KBM-7 (cell line): ENCODE data around the gene KCNJ6.
"Not testable (repeated sequence)": the region's sequence is repeated elsewhere in the genome, so short reads cannot be mapped to it uniquely, and the experiment has no call there.

Experiments
- DNase-seq: peaks from one replicate; pipeline ENCODE4 v3.0.0-alpha.2; 2015
- in situ Hi-C: fragments of 300-500 bp; cut with MboI; formaldehyde crosslinking; loops from 2 replicates; pipeline ENCODE4 v1.14.3; 2020; ENCODE audit warnings: low sequenced_read_pairs, low pct_unique_long_range_greater_than_20kb, mixed read lengths

KCNJ6 gene

GRCh38 chr21:37668462-37669239 is 247.6 kb downstream of the KCNJ6 start:
- in situ Hi-C loops = no loop called here
- no peak for DNase-seq

DNA sequence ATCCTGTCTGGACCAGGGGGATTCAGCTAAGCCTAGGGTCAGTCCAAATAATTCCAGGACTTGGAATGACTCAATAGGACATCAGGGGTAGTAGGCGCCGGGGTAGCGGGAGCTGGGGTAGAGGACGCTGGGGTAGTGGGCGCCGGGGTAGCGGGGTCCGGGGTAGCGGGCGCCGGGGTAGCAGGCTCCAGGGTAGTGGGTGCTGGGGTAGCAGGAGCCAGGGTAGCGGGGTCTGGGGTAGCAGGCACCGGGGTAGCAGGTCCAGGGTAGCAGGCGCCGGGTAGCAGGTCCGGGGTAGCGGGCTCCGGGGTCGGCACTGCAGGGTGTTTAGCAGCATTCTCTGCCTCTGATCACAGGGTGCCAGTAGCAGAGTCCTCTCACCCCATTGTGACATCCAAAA is 248.9 kb downstream of the KCNJ6 start:
- in situ Hi-C loops = no loop called here

DNA sequence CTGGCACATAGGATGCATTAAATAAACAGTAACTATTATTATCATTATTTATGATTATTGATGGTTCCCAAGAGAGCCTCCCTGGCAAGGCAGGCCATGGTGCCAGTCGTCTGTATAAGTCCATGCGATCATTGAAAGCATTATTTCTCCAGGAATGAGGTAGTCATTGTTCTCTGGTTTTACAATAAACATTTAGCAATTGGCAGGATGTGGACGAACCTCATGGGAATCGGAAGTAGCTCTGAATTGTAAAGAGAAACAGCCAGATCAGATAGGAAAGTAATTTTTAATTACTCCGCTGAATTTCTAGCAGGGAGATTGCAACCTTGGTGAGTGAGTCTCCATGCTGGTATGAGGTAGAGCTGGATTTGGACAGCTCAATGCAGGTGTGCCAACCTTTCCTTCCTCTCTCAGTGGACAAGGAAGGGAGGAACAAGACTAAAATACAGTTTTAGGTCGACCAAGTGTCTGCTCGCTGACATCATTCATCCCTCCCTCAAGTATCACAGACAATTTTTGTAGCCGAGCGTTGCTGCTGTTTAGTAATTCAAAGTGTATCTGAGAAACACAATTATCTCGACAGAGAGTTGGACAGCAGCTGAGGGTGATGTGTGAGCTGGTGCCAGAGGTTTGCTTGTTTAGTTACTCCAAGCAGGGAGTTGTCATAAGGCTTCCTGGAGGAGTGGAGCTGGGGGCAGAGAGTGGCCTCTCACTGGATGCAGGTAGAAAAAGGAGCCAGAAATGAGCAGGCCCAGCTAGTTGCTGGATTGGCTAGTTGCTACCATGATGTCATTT is 250.8 kb downstream of the KCNJ6 start:
- in situ Hi-C loops = no loop called here
- DNase-seq = no peak

More for the DNA sequence above, 248.9 kb downstream of the KCNJ6 start:
- no peak for DNase-seq

GRCh38 chr21:37662227-37662626 is 254.0 kb downstream of the KCNJ6 start:
- in situ Hi-C loops = not testable (repeated sequence)

DNA sequence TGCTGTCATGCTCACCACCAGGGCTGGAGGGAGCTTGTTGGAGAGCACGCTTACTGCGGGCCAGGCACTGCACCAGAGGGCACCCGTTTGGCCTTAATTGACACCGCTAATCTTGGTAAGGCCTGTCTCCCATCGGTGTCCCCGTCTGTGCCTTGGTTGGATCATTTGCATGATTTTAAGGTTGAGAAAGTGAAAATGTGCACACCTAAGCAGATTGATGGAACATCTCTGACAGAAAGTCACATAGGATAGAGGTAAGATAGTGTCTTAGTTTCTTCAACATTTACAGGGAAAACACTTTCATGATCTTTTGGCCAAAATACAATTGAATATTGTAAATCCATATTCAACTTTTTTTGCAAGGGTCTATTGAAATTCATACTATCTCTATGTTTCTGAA is 255.5 kb downstream of the KCNJ6 start:
- no peak for DNase-seq
- in situ Hi-C loops = no loop called here

More at GRCh38 chr21:37662227-37662626, 254.0 kb downstream of the KCNJ6 start:
- not testable (repeated sequence) for DNase-seq

DNA sequence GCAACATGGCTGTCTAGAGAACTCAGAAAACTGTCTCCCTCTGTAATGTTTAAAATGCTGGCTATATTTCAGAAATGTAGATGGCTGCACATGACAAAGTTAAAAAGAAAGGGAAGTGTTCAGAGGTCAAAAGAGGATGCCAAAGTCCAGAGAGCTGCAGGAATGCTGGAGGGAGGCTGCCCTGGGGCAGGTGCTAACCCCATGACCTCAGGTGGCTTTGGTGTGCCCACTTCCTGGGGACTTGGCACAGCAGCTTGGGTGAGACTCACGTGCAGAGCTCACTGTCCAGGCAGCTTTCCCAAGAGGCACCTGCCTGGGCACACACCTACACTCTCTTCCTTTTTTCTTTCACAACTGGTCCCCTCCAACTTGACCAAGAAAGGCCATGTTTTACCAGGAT is 256.4 kb downstream of the KCNJ6 start:
- in situ Hi-C loops = no loop called here
- DNase-seq = no peak

GRCh38 chr21:37658817-37659458 is 257.3 kb downstream of the KCNJ6 start:
- in situ Hi-C loops = no loop called here
- no peak for DNase-seq

DNA sequence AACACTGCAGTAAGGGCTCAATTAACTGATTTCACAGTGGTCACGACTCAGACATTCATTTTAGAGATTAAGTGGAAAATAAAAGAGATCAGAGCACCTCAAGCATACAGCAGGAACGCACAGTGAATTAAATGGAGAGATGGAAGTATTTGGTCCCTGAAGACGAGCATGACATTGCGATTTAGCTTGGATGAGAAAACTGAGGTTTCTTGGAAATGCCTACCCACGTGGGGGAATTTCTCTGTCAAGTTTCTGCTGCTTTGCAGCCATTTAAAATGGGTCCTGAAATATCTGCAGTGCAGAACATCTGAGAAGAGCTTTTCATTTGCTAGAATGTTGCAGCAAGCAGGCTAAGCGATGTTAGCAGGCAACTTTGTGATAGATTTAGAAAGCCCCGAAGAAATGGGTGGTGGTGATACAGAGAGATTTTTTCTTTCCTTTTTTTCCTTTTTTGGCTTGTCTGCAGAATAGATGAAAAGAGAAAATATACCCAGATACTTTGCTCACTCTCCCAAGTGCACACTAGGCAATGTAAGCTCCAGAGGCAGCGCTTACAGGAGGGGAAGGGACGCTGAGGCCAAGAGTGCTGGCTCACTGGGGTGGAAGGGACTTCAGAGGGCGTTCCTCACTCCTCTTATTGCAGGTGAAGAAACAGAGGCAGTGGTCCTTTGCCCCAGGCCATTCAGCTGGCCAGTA is 258.0 kb downstream of the KCNJ6 start:
- DNase-seq = no peak
- in situ Hi-C loops = no loop called here

DNA sequence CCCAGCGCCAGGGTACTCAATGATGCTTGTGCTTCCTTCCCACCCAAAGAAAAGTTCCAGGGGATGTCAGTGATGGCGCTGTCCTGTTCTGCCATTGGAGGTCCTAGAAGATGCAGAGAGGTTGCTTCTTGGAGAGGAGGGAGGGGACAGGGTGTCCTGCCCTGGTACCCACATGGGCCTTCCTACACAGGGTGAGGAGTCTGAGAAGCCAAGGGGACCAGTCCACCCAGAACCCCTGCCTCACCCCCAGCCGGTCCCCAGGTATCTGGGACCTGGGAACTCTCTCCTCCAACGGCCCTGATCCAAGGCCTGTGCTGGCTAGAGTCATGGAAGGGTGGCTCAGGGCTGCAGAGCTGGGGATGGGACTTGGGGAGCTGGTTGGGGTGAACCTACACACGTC is 259.4 kb downstream of the KCNJ6 start:
- in situ Hi-C loops = no loop called here
- DNase-seq = no peak

DNA sequence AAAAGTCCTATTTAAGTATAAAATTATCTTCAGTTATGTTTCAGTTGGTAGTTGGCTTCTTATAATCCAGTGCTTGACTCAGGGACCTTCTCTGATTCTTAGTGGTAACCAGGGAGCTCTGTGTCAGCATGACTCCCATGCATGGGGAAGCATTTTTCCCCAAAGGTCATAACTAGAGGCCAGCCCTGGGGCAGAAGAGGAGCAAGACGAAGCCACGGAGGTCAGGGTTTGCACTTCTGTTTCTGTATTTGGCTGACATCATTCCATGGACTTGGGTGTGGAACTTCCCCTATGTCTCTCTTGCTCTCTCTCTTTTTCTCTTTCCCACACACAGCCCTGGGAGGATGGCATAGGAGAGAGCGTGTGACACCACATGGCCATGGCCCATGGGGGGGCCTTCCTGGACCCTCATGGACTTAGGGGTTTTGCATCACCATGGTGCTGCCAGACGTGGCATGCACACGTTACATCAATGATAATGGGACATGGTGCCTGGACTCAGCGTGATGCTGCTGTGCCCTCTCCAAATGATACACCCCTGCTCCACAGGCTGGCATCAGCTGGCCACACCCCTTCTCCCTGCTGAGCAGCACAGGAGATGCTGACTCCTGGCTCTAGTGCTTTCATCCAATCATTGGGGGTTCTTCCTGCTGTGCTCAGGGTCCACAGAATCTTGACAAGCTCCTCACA is 260.5 kb downstream of the KCNJ6 start:
- in situ Hi-C loops = no loop called here

DNA sequence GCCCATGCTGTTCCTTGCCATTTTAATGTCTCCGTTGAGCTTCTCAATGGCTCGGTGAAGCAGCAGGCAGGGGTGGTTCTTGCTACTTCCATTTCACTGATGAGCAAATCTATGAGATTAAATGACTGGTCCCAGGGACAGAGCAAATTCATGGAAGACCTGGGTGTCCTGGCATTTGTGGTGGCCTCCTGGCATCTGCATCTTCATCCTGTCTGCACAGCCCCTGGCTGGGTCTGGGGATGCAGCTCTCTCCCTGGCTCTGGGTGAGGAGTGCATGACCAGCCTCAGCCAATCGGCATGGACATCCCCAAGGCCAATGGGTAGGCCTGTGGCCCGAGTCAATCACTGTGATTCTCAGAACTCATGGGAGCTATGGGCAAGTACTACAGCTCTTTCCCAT is 261.7 kb downstream of the KCNJ6 start:
- DNase-seq = no peak
- in situ Hi-C loops = no loop called here

More for the DNA sequence above, 260.5 kb downstream of the KCNJ6 start:
- no peak for DNase-seq

DNA sequence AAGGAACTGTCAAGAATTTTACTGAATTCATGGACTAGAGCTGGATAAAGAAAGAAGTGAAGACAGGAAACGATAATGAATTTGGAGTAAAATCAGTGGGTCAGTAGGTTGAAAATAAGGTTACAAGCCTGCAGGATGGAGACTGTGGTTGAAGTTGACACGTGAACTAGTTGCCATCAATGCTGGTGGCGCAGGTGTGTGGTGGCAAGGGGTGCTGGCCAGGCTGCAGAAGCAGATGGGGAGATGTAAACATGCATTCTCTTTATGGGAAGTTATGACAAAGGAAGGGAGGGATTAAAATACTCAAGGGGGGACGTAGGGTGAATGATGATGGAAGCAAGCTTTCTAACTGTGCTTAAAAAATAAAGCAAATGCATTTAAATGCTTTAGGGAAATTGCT is 263.1 kb downstream of the KCNJ6 start:
- in situ Hi-C loops = no loop called here
- no peak for DNase-seq

DNA sequence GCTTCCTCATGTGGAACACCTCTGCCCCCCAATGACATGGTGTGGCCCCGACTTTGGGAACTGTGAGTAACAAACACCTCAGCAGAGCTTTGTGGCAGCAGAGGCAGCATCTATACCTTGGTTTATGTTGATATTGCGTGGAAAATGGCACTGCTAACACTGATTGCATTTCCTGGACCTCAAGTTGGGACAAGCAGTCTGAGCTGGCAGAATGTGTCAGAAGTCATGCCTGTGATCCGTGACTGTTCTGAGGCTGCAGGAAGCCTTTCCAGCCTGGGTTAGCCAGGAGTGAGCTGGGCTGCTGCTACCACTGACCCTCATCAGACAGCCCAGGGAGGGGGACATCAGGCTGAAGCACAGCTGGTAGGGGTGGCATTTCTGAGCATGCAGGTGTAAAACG is 268.5 kb downstream of the KCNJ6 start:
- in situ Hi-C loops = no loop called here
- no peak for DNase-seq

DNA sequence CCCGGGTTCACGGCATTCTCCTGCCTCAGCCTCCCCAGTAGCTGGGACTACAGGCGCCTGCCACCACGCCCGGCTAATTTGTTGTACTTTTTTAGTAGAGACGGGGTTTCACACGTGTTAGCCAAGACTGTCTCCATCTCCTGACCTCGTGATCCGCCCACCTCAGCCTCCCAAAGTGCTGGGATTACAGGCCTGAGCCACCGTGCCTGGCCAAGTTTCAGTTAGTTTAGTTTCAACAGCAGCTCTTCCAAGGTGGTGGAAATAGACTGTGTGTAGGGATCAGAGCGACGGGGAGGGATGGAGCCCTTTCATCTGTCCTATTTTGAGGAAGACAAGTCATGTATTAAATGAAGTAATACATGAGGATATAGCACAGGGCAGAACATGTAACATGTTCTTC is 269.5 kb downstream of the KCNJ6 start:
- DNase-seq, in situ Hi-C loops: not testable (repeated sequence)

DNA sequence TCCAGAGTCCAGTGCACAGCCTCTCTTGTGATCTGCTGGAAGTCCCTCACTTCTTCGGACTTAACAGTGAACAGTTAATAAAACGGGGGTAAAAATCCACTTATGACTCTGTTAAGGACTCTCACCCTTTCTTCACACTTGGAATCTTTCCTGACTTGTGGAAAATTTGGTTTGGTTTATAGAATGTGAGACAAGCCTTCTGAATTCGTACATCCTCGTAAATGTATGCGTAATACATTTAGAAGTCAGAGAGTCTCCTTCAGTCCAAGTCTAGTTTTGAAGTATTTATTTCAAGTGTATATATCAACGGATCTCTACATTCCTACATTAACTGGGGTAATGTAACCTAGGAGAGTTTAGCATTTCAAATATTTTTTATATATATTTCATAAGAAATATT is 270.4 kb downstream of the KCNJ6 start:
- in situ Hi-C loops = no loop called here
- no peak for DNase-seq

GRCh38 chr21:37644636-37645035 is 271.6 kb downstream of the KCNJ6 start:
- in situ Hi-C loops = no loop called here
- no peak for DNase-seq

DNA sequence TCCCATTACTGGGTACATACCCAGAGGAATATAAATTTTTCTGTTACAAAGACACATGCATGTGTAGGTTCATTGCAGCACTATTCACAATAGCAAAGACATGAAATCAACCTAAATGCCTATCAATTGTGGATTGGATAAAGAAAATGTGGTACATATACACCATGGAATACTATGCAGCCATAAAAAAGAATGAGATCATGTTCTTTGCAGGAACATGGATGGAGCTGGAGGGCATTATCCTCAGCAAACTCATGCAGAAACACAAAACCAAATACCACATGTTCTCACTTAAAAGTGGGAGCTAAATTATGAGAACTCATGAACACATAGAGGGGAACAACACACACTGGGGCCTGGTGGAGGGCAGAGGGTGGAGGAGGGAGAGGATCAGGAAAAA is 272.4 kb downstream of the KCNJ6 start:
- in situ Hi-C loops, DNase-seq: not testable (repeated sequence)

GRCh38 chr21:37642493-37642892 is 273.8 kb downstream of the KCNJ6 start:
- peak; percentile 49 for DNase-seq
- in situ Hi-C loops = no loop called here

- DNase-seq = no peak
- in situ Hi-C loops = no loop called here
Measured at GRCh38 chr21:37639756-37640155, 276.5 kb downstream of the KCNJ6 start.
